ENCODE measurements around the gene MZT1. TPM values are rescaled to one million over a fixed set of nuclear protein-coding genes. Genes with fewer than 3 reads are reported as not detected.

MZT1 gene, protein sequence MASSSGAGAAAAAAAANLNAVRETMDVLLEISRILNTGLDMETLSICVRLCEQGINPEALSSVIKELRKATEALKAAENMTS
- total RNA-seq = 30.7 and 46.3 TPM in 2 replicates

DNA sequence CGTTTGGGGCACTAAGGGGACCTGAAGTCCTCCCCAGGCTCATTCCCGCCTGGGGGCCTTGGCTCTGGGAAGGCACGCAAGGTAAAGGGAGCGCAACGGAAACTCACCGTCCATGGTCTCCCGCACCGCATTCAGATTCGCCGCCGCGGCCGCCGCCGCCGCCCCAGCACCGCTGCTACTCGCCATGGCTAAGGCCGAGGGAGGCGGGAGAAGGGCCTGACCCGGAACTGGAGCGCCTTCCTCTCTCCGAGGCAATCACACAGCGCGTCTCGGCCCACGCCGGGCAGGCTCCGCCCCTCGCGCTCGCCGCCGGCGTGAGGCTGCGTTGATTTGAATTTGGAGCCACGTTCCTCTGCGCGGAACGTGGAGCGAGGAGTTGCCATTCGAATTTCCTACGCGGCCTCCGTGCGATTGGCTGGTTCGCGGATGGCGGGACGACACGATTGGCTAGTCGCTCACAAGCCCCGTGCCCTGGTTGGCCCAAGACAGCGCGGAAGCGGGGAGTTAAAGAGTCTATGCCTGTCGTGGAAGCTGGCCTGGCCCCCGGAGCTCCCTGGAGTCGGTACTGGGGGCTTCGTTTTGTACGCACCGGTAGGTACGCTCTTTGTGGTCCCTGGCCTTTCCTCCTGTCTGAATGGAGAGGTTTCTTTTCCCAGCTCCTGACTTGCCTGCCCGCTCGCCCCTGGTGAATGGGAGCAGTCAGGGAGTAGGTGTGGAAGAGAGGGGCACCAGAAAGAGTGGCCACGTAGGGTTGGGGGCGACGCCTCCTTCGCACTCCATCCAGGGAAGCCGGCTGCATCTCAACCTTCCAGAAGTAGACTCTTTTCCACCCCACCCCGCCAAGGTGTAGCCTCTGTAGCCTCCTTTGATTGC is at the start of gene MZT1, which contains the start of gene BORA:
Gene MZT1 (minus strand): TSS at position 213 of the 873 bp plus-strand sequence. CDS start 27 bp downstream, at position 186.
Gene BORA (plus strand): TSS at position 507 of the 873 bp plus-strand sequence. CDS start 1,018 bp downstream, outside the sequence.

Small RNA genes lying within 50 kb of the gene (small RNA-seq; reads per million reads assigned to genes)
- gene RNU6-80P = not detected

Other genes with a start within 250 kb of the MZT1 start
- 16.6 and 26.2 TPM in 2 replicates for gene BORA, start 294 bp upstream of the MZT1 start, total RNA-seq
- 63.8 and 77.0 TPM in 2 replicates for gene DIS3, start 54.3 kb upstream of the MZT1 start, total RNA-seq
- gene PIBF1, start 54.5 kb upstream of the MZT1 start, total RNA-seq = 30.4 and 33.8 TPM in 2 replicates